Tibial nerve (tissue), 4 donors: ENCODE data around the gene AANAT. TPM values are rescaled to one million over a fixed set of nuclear protein-coding genes. Genes with fewer than 3 reads are reported as not detected.

ENCODE experiments used
- DNase-seq, 2 donors: peaks; one replicate each; pipeline ENCODE4 v3.0.0-alpha.2; 2019; ENCODE audit warnings: low spot score in 2 of 2
- H3K27ac ChIP-seq, 4 donors: fragments of 200-600 bp; sonication (generic) in 3 of 4; one replicate each; pipeline ENCODE4 v1.5.1; 2017 to 2019; ENCODE audit warnings: mild to moderate bottlenecking in 1 of 4
- H3K27me3 ChIP-seq, 2 donors: fragments of 200-600 bp; sonication (generic) in 1 of 2; one replicate each; pipeline versions ENCODE4 v1.5.1 to v1.6.0; 2017 to 2019
- H3K36me3 ChIP-seq, 3 donors: fragments of 200-600 bp; sonication (generic); one replicate each; pipeline ENCODE4 v1.5.1; 2018 to 2019
- H3K4me1 ChIP-seq, 4 donors: fragments of 200-600 bp; sonication (generic) in 3 of 4; one replicate each; pipeline ENCODE4 v1.5.1; 2017 to 2019
- H3K4me3 ChIP-seq, 4 donors: fragments of 200-600 bp; sonication (generic) in 3 of 4; one replicate each; pipeline ENCODE4 v1.5.1; 2017 to 2019; ENCODE audit warnings: mild to moderate bottlenecking in 1 of 4, moderate library complexity in 1 of 4
- H3K9me3 ChIP-seq, 4 donors: fragments of 200-600 bp; sonication (generic) in 3 of 4; one replicate each; pipeline ENCODE4 v1.5.1; 2017 to 2019
- CTCF ChIP-seq, 5 experiments: fragments of 200-600 bp in 3 of 5; fragments of 450-650 bp in 2 of 5; sonication (generic) in 3 of 5; IDR thresholded peaks; one replicate each; pipeline ENCODE4 v1.5.1; 2016 to 2019; ENCODE audit warnings: antibody characterized with exemption in 5 of 5, mild to moderate bottlenecking in 3 of 5, moderate library complexity in 2 of 5
- EP300 ChIP-seq, 2 donors: sonication (generic); formaldehyde crosslinking; IDR thresholded peaks; one replicate each; pipeline ENCODE4 v1.6.1; 2017; ENCODE audit warnings: antibody characterized with exemption in 2 of 2, mild to moderate bottlenecking in 1 of 2
- POLR2A ChIP-seq, 2 donors: fragments of 450-650 bp; IDR thresholded peaks; one replicate each; pipeline ENCODE4 v1.6.1; 2017; ENCODE audit warnings: antibody characterized with exemption in 2 of 2, mild to moderate bottlenecking in 2 of 2, moderate library complexity in 2 of 2
- WGBS, 2 donors: methylation state at CpG; one replicate each; pipeline ENCODE4 v1.1.5; 2018; 5-methylcytosine and 5-hydroxymethylcytosine counted together
- total RNA-seq, 4 donors: library from RNA; depleted of rRNA; stranded (reverse); fragments of >200 nt; gene quantifications; one replicate each; pipeline ENCODE4 v1.1.0, GENCODE V29; 2016

AANAT gene
- total RNA-seq, 4 donors from 2014 or later: not detected

- H3K9me3 ChIP-seq: no peaks in the 10 kb centered on the region
These were observed 33.8 kb downstream of the AANAT start, which contains the start of gene RHBDF2 for GRCh38 chr17:76501018-76501826. Gene RHBDF2 (minus strand): TSS chr17:76501423. CDS start chr17:76481524, 19,899 bp downstream.

GRCh38 chr17:76501827-76502307, 34.5 kb downstream of the AANAT start:
- peaks cover 0 to 62% (median 25%) of the 10 kb centered on the region in 4 donors for H3K4me1 ChIP-seq

More at GRCh38 chr17:76501018-76501826, 33.8 kb downstream of the AANAT start, which contains the start of gene RHBDF2:
- Histone ChIP-seq H3K36me3 (no peaks in the 10 kb centered on the region), H3K4me3 (peak within 1 kb of the TSS; percentile 45 to 67 (median 49)), H3K27me3 (no peaks in the 10 kb centered on the region), H3K4me1 (peaks cover 0 to 63% (median 25%) of the 10 kb centered on the region in 4 donors), H3K27ac (peak within 1 kb of the TSS; percentile 61 to 89 (median 84))
- peak; percentile 77 to 79 for DNase-seq
- TF ChIP-seq EP300 (IDR thresholded peaks at IDR 0.05) (peak; percentile 32 to 68), POLR2A (IDR thresholded peaks at IDR 0.05) (peak; percentile 69 to 84), CTCF (IDR thresholded peaks at IDR 0.05) (peak in 2 of 5 experiments; percentile 30 to 42)
- WGBS, 2 donors: 1 to 5% methylated on average over 15 to 26 of the region's 72 CpGs

GRCh38 chr17:76502341-76503211, 35.2 kb downstream of the AANAT start:
- 72 to 85% methylated on average over 8 of the region's 8 CpGs for WGBS, 2 donors
- no peaks in the 10 kb centered on the region for H3K27me3 ChIP-seq
- no peak overlapping the region for H3K4me3 ChIP-seq
- TF ChIP-seq CTCF (IDR thresholded peaks at IDR 0.05) (no peak), EP300 (IDR thresholded peaks at IDR 0.05) (no peak), POLR2A (IDR thresholded peaks at IDR 0.05) (no peak)
- H3K9me3 ChIP-seq: no peaks in the 10 kb centered on the region
- DNase-seq: no peak
- no peaks in the 10 kb centered on the region for H3K36me3 ChIP-seq
- peak overlapping the region in 3 of 4 donors; percentile 80 to 89 (median 88) for H3K27ac ChIP-seq
- peaks cover 0 to 56% (median 21%) of the 10 kb centered on the region in 4 donors for H3K4me1 ChIP-seq

More at GRCh38 chr17:76501827-76502307, 34.5 kb downstream of the AANAT start:
- Histone ChIP-seq H3K9me3 (no peaks in the 10 kb centered on the region), H3K4me3 (peak overlapping the region in 3 of 4 donors; percentile 45 to 67 (median 51)), H3K36me3 (no peaks in the 10 kb centered on the region), H3K27me3 (no peaks in the 10 kb centered on the region), H3K27ac (peak overlapping the region; percentile 61 to 89 (median 84))
- DNase-seq: no peak
- 75 to 78% methylated on average over 11 of the region's 11 CpGs for WGBS, 2 donors
- no peak for TF ChIP-seq CTCF (IDR thresholded peaks at IDR 0.05)
- TF ChIP-seq EP300 (IDR thresholded peaks at IDR 0.05): no peak
- no peak for TF ChIP-seq POLR2A (IDR thresholded peaks at IDR 0.05)

GRCh38 chr17:76504117-76504516, 36.7 kb downstream of the AANAT start:
- peaks cover 0 to 41% (median 13%) of the 10 kb centered on the region in 4 donors for H3K4me1 ChIP-seq
- H3K36me3 ChIP-seq: no peaks in the 10 kb centered on the region
- no peaks in the 10 kb centered on the region for H3K27me3 ChIP-seq
- no peak overlapping the region for H3K27ac ChIP-seq
- no peak for DNase-seq
- no peak overlapping the region for H3K4me3 ChIP-seq
- TF ChIP-seq EP300 (IDR thresholded peaks at IDR 0.05) (no peak), POLR2A (IDR thresholded peaks at IDR 0.05) (no peak), CTCF (IDR thresholded peaks at IDR 0.05) (no peak)
- 64 to 80% methylated on average over 7 of the region's 7 CpGs for WGBS, 2 donors
- H3K9me3 ChIP-seq: no peaks in the 10 kb centered on the region
